CD4-positive, alpha-beta T cell treated with Interleukin-6 for 4 hours (primary cell): Measurements from ENCODE around the gene CD300C.
"Not testable (repeated sequence)": the region's sequence is repeated elsewhere in the genome, so short reads cannot be mapped to it uniquely, and the experiment has no call there.

Source experiments
- DNase-seq: peaks from one replicate; pipeline ENCODE4 v3.0.0-alpha.2; 2020; ENCODE audit warnings: mixed read lengths

Gene CD300C

DNA sequence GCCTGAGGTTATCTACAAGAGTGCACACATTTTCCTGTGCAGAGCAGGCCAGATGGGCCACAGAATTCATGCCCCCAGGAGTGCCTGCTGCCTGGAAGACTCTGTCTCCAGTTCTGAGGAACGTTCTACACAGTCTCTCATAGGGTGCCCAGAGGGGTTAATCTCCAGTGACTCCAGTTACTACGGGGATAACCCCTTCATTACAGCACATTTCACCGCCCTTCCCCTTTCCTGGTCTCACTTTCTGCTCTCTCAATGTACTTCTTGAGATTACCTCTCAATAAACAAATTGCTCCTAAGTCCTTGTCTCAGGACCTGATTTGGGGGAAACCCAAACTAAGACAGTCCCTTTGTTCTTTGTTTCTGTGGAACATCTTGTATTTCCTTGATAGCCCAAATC lies 15.7 kb upstream of the CD300C start:
- no peak for DNase-seq

DNA sequence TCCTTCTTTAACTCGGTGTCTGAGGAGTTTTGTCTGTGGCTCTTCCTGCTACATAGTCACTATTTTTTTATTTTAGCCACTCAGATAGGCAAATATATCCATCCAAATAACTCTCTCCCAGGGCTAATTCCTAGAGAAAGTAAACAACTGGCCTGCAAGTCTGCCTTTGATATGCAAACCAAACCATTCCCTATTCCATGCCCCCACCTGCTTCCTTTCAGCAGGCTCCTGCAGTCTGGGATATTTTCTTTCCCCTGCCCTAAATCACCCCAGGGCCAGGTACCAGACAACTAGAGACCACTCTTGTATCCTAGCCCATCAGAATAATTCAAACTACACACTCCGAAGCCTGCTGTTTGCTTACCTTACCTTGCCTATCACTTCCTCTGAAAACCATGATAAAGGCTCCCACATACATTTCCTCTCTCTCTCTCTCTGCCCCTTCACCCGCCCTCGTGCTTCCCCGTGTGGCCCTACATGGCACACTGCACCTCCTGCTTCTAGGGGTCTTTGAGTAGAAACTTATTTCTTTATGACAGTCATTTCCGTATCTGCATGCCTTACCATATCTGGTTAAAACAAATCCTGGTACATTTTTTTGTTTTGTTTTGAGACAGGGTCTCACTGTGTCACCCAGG lies 13.1 kb upstream of the CD300C start:
- DNase-seq = no peak

DNA sequence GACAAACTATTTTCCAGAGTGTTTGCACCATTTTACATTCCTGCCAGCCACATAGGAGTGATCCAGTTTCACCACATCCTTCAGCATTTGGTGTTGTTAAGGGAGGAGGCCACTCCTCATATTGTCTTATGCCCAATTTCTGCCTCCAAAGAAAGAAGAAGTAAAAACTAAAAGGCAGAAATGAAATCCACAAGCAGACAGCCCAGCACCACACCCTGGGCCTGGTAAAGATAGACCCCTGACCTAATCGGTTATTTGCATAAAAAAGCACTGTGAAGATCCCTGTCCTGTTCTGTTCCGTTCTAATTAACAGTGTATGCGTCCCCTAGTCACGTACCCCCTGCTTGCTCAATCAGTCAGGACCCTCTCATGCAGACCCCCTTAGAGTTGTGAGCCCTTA lies 12.5 kb upstream of the CD300C start:
- DNase-seq = not testable (repeated sequence)

DNA sequence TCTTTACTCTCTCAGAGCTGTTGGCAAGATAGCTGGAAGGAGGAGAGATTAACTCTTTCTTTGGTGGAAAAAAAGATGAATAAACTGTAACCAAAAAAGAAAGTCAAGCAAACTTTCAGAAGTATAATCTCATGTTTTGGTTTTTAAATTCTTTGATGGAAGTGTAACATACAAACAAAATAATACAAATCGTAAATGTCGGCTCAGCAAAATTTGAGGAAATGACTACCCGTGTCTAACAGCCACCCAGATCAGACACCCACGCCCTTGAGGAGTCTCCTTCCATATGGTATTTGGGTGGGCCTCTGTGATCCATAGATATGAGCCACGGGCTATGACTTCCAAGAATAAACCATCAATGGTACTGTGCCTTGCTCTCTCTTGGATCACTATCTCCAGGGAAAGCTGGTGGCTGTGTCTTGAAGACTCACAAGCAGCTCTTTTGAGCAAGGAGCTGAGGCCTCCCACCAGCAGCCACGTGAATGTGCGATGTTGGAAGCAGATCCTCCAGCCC lies 9.6 kb upstream of the CD300C start:
- DNase-seq = no peak

DNA sequence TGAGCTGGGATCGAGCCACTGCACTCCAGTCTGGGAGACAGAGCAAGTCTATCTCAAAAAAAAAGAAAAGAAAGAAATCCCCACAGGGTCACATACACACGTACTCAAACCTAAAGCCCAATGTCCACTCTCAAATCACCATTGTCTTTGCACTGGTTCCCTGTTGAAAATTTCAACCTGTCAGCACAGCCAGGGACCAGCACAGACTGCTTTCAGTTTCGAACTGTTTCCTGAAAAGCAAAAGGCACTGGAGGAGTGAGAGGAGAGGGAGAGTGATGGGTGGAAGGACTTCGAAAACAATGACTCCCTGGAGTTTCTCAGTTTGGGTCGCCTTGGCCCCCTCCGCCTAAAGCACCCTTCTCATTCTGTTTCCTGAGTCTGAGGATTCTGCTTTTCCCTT lies 9.0 kb upstream of the CD300C start:
- no peak for DNase-seq

DNA sequence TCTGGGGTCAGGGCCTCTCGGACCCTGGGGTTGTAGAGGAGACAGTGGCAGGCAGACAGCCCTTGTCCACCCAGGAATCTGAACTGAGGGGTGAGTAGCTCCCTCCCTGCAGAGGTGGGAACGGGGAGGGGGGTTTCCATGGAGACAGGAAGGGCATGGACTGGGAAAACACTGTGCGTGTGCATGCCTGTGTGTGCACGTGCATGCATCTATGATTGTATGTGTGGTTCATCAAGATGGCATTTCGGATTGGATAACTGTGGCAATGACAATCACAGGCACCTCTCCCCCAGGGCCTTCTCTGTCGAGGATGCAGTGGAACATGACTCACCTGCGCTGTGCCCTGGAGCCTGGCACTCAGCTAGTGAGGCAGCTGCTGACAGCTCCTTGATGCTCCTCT lies 6.1 kb upstream of the CD300C start:
- DNase-seq = no peak

DNA sequence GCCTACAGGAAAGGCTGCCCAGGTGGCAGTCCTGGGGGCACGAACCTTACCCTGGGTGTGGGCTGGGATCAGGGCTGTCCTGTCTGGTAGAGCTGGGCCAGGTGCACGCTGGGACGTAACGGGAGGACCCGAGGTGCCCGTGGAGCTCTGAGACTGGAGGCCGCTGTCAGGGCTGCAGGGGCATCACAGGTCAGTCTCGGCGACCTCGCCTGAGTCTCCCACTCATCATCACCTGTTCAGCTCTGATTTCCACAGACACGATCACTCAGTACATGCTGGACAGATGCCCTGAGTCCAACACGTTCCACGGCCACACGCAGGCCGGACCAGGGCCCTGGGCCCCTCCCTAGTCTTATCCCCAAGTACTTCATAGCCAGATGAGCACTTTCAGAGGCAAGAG lies 4.7 kb upstream of the CD300C start:
- DNase-seq = no peak

DNA sequence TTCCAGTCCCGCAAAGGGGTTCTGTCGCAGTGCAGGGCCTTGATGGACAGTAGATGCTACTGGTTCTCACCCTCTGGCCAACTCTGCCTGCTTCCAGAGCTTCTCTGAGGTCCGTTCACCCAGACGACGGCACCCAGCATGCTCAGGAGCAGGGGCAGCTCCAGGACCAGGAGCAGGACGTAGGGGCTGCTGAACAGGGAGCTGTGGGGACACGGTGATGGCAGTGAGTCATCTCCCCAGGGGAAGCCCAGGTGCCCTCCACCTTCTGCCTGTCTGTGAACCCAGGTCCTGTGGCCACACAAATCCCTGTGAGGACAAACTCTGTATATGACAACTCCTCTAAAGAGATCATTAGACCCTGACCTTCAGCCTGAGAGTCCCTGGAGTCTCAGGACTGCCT lies 3.4 kb upstream of the CD300C start:
- no peak for DNase-seq

DNA sequence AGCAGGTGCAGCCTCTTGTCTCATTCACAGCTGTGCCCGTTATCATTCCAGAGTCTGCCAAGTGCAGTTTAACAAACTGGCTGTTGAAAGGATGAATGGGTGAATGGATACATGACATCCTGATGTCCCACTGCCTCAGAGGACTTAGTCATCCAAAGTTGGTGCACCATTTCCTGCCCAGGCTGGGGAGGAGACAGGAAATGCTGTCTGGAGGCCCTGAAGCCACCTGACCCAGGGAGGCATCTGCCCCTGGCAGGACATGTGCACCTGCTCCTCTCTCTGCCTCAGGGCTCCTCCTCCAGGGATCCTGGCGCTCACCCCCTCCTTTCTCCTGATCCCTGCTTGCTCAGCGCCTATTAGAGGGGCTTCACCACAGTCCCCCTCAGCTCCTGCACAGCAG lies 1.8 kb upstream of the CD300C start:
- no peak for DNase-seq

DNA sequence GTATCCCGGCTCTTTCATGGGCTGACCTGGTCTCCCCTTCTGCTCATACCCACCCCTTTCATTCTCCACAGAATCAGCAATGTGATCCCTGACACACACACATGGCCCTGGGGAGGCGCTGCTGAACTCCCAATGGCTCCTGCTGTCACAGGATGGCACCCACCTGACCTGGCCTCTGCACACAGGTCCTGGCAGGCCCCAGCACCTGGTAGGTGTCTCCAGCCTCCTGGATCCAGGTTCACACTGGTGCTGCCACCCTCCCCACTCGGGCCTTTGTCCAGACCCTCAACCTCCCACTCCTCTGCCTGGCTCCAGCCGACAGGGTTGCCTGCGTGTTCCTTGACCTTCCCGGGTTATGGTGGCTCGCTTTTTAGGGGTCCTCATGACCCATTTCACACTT lies 1.3 kb upstream of the CD300C start:
- no peak for DNase-seq

DNA sequence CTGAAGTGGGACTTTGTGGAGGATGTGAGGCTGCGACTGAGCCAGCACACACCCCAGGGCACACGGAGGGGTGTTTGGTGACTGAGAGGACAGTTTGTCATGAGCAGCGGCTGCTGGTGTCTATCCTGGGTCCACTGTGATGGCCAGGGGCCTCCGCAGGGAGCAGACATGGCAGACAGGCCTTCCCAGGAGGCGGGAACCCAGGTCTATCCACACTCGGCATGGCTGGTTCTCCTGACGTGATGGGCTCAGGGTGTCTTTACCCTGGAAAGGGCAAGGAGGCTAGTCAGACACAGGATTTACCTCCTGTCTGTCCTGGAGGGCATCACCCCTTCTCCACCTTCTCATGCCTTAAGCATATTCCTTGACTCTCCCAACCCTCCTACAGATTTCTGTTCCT lies 671 bp upstream of the CD300C start:
- no peak for DNase-seq

DNA sequence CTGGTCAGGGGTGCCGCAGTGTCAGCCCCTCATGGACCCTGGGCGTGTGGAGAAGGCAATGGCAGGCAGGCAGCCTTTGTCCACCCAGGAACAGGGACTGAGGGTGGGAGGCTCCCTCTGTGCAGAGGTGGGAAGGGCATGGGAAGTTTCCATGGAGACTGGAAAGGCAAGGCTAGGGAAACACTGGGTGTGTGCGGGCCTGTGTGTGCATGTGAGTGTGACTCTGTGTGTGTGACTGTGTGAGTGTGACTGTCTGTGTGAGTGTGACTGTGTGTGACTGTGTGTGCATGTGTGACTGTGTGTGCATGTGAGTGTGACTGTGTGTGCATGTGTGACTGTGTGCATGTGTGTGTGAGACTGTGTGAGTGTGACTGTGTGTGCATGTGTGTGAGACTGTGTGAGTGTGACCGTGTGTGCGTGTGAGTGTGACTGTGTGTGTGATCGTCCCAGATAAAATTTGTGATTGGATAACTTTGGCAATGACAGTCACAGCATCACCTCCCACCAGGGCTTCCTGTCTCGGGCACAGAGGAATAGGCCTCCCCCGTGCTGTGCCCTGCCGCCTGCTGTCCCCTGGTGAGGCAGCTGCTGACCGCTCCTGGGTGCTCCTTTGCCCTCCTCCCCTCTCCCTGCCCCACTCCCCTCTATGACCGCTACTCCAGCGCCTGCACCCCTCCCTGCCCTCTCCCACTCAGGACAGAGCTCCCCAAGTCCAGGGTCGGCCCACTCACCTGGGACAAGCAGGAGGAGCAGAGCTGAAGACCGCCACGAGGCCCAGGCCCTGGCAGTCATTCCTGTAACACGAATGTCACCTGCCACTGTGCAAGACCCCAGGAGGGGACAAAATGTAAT lies 698 bp downstream of the CD300C start:
- no peak for DNase-seq

DNA sequence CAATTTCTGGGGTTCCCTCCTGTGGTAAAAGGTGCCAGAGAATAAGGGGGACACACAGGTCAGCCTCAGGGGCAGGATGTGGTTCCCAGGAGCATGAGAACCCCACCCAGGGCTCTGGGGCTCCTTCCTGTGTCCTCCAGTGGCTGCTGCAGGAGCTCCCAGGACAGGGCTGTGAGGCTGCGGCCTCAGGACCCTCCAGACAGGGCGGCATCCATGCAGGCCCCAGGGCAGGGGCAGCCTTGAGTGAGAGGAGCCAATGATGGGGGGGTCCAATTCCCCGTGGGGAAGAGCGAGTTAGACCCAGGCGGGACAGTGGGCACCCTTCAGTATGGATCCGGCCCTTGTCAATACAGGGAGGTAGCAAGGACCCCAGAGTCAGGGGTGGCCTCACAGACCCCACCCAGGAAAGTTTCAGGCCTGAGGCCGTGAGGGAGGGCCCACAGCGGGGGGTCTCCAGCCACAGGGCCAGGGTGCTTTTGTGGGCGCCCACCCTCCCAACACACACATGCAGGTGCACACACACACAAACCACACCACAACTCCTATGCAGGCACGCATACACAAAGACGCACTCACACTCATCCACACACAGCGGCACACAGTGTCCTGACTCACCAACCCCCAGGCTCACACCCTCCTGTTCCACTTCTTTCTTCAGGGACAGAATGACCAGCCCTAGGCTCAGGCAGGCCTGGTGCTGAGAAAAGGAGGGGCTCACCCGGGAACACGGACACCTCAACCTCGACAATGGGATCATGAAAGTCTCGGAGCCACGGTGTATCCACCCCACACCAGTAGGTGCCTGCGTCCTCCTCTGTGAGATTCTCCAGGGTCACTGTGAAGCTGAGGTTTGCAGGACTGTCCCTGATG lies 1.8 kb downstream of the CD300C start:
- DNase-seq = no peak

DNA sequence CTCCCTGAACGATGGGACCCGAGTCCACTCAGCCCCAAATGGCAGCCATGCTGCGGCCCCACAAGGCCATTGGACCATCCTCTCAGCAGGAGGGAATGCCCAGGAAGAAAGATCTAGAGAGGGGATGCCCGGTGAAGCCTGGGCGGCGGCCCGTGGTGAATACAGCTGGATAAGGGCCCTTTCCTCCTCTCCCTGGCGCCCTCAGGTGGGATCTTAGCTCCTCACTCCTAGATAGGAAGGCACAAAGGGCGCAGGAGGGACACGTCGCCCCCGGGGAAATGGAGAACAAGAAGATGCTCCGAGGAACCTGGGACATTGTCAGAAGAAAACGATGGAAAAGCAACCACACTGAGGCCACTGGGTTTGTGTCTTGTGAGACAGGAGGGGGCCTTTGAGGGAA lies 2.5 kb downstream of the CD300C start:
- no peak for DNase-seq

DNA sequence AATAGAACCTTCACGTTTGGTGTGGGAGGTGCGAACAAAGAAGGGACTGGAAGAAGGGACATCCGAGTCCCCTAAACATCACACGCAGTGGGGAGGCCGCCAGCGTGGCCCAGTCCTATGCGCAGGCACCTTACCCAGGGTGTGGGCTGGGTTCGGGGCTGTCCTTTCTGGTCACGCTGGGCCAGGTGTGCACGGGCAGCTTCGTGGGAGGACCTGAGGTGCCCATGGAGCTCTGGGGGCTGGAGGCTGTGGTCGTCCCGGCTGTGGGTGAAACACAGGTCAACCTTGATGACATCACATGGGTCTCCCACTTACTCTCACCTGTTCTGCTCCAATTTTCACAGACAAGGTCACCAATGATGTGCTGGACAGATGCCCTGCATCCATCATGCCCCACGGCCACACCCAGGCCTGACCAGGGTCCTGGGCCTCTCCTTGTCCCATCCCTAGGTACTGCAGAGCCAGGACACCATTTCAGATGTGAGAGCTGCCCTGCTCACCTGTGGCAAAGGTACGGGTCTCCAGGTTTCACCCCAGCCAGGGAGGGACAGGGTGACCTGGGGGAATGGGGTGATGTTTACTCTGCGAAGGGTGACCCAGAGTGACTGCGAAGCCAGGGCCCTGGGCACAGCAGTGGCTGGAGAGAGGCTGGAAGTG lies 3.1 kb downstream of the CD300C start:
- DNase-seq = no peak

DNA sequence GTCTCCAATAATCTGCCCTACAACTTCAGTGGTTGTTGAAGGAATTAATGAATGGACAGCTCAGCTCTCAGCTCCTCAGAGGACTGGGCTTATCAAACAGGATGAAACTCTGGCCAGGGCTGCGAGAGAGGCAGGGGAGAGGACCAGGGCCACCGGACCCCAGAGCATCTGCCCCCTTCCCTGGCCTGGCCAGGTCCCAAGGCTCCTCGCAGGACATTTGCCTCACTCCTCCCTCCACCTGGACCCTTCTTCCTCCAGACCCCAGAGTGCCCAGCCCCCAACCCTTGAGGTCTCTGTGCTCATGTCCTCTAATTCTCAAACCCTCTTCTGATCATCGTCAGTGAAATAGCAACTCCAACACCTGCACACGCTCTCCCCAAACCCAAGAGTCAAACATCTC lies 3.7 kb downstream of the CD300C start:
- no peak for DNase-seq

DNA sequence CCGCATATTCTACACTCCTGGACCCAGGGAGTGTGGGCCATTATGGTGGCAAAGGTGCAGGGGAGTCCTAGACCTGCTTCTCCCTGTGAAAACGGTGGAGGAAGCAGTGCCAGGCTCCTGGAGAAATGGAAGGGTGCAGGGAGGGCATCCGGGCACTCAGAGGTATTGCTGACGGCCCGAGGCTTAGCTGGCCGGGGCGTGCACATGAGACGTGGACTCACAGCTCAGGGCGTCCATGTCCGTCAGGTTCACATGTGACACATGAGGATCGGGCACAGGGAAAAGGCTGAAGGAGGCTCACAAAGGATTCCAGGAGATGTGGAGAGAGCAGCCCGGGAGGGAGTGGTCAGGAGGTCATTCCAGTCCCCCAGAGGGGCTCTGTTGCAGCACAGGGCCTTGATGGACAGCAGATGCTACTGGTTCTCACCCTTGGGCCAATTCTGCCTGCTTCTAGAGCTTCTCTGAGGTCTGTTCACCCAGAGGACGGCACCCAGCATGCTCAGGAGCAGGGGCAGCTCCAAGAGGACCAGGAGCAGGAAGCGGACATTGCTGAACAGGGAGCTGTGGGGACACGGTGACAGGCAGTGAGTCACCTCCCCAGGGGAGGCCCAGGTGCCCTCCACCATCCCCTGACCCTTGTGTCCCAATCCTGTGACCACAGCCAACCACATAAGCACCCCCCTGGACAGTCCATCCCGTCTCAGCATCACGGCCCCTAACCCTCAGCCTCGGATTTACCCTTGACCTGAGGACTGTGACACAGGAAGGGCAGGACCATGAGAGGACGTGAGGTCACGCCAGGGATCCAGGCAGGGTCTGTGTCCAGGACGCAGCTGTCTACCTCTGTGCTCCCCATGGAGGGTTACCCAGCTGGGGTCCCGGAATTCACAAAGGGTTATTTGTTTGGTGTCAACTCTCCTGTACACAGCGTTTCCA lies 4.5 kb downstream of the CD300C start:
- DNase-seq = no peak

DNA sequence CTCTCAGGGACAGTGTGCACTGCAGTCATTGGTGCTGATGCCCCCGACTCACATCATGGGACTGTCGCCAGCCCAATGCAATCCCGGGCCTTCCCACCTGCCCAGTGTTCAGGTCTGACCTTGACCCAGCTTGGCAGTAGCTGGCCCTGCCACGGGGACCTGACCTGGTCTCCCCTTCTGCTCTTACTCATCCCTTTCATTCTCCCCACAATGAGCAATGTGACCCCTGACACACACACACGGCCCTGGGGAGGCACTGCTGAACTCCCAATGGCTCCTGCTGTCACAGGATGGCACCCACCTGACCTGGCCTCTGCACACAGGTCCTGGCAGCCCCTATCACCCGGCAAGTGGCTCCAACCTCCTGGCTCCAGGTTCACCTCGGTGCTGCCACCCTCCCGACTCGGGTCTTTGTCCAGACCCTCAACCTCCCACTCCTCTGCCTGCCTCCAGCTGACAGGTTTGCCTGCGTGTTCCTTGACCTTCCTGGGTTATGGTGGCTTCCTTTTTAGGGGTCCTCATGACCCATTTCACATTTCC lies 6.6 kb downstream of the CD300C start:
- DNase-seq = no peak

DNA sequence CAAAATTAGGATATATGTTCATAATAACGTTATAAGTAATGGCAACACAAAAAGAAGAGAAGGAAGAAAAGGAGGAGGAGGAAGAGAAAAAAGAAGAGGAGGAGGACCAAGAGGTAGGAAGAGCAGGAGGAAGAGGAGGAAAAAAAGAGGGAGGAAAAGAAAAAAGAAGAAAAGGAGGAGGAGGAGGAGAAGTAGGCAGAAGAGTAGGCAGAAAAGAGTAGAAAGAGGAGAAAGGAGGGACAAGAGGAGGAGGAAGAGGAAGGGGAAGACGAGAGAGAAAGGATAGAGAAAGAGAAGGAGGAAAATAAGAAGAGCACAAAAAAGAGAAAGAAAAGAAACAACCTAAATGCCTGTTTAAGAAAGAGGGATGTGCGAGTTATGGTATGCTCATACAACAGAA lies 9.0 kb downstream of the CD300C start:
- no peak for DNase-seq

DNA sequence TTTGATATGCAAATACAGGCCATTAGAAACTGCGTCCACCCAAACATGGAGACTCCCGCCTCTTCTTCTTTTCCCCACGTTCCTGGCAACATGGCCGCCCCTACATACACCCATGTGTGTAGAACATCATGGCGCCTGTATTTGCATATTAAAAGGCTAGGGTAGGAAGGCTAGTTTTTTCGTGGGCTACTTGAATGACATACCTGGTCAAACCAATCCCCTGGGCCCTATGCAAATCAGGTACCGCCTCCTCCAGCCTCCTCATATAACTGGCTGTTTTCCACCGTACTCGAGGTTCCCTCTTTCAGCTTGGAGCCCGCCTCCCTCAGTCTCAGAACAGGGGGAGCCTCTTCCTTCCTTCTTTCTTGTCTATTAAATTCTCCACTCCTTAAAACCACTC lies 13.8 kb downstream of the CD300C start:
- no peak for DNase-seq

DNA sequence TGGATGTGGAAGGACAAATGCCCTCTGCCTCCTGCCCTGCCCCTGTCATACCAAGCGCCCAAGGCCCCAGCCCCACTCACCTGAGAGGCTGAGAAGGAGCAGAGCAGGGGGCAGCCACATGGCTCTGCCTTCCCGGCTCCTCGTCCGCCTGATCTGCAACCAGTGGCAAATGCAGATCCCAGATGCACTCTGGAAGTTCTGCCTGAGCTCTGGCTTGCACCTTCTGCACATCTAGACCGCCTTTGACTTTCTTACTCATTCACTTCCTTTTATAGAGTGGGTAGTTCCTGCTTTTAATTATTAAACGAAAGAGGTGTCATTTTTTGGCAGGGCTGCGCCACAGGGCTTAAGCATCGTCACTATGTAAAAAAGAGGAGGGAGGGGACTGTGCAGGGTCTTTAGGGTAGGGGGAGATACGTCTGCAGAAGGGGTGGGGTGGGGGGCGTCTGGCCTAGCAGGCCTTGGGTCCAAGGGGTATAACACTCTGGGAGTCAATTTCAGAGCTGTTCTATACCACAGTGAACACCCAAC lies 14.6 kb downstream of the CD300C start, which contains the start of gene CD300LB:
TSS of gene CD300LB (minus strand) at position 245 of the 531 bp plus-strand sequence. CDS start at position 120, 125 bp downstream.
- no peak for DNase-seq
